ENCODE results near the gene RTL10.

The RTL10 gene

GRCh38 chr22:19812910-19813309 is 41.8 kb downstream of the RTL10 start:
- Histone ChIP-seq H3K27me3 (ENCODE audit: control insufficient read depth, insufficient read depth, low read length) (no peaks in the 10 kb centered on the region), H3K4me1 (ENCODE audit: control insufficient read depth, insufficient read depth, low read length) (peaks cover 8% of the 10 kb centered on the region), H3K9me3 (replicated peaks; ENCODE audit: low read length) (no peaks in the 10 kb centered on the region), H3K36me3 (ENCODE audit: insufficient read depth, low read length) (no peaks in the 10 kb centered on the region), H3K4me3 (ENCODE audit: low read length) (no peak overlapping the region), H3K9ac (ENCODE audit: low read depth, low read length) (no peak overlapping the region), H3K4me2 (ENCODE audit: low read length) (no peak overlapping the region)

GRCh38 chr22:19811811-19812771 is 42.6 kb downstream of the RTL10 start:
- no peaks in the 10 kb centered on the region for H3K27me3 ChIP-seq (ENCODE audit: control insufficient read depth, insufficient read depth, low read length)
- H3K4me1 ChIP-seq (ENCODE audit: control insufficient read depth, insufficient read depth, low read length) = peaks cover 8% of the 10 kb centered on the region
- no peak overlapping the region for H3K4me3 ChIP-seq (ENCODE audit: low read length)
- no peaks in the 10 kb centered on the region for H3K36me3 ChIP-seq (ENCODE audit: insufficient read depth, low read length)
- H3K9me3 ChIP-seq (replicated peaks; ENCODE audit: low read length) = no peaks in the 10 kb centered on the region
- H3K4me2 ChIP-seq (ENCODE audit: low read length) = no peak overlapping the region
- no peak overlapping the region for H3K9ac ChIP-seq (ENCODE audit: low read depth, low read length)

GRCh38 chr22:19811211-19811621 is 43.5 kb downstream of the RTL10 start:
- H3K27me3 ChIP-seq (ENCODE audit: control insufficient read depth, insufficient read depth, low read length) = no peaks in the 10 kb centered on the region
- no peaks in the 10 kb centered on the region for H3K9me3 ChIP-seq (replicated peaks; ENCODE audit: low read length)
- H3K4me2 ChIP-seq (ENCODE audit: low read length) = no peak overlapping the region
- H3K36me3 ChIP-seq (ENCODE audit: insufficient read depth, low read length) = no peaks in the 10 kb centered on the region
- no peak overlapping the region for H3K9ac ChIP-seq (ENCODE audit: low read depth, low read length)
- no peak overlapping the region for H3K4me3 ChIP-seq (ENCODE audit: low read length)
- H3K4me1 ChIP-seq (ENCODE audit: control insufficient read depth, insufficient read depth, low read length) = peaks cover 15% of the 10 kb centered on the region

GRCh38 chr22:19810381-19811201 is 44.1 kb downstream of the RTL10 start:
- Histone ChIP-seq H3K4me2 (ENCODE audit: low read length) (no peak overlapping the region), H3K9ac (ENCODE audit: low read depth, low read length) (no peak overlapping the region)

GRCh38 chr22:19809741-19810140 is 44.9 kb downstream of the RTL10 start:
- Histone ChIP-seq H3K4me3 (ENCODE audit: low read length) (no peak overlapping the region), H3K4me1 (ENCODE audit: control insufficient read depth, insufficient read depth, low read length) (peaks cover 17% of the 10 kb centered on the region), H3K9me3 (replicated peaks; ENCODE audit: low read length) (no peaks in the 10 kb centered on the region), H3K36me3 (ENCODE audit: insufficient read depth, low read length) (no peaks in the 10 kb centered on the region), H3K4me2 (ENCODE audit: low read length) (no peak overlapping the region), H3K9ac (ENCODE audit: low read depth, low read length) (no peak overlapping the region), H3K27me3 (ENCODE audit: control insufficient read depth, insufficient read depth, low read length) (no peaks in the 10 kb centered on the region)

More at GRCh38 chr22:19810381-19811201, 44.1 kb downstream of the RTL10 start:
- H3K4me3 ChIP-seq (ENCODE audit: low read length) = no peak overlapping the region
- H3K36me3 ChIP-seq (ENCODE audit: insufficient read depth, low read length) = no peaks in the 10 kb centered on the region
- H3K27me3 ChIP-seq (ENCODE audit: control insufficient read depth, insufficient read depth, low read length) = no peaks in the 10 kb centered on the region
- peaks cover 17% of the 10 kb centered on the region for H3K4me1 ChIP-seq (ENCODE audit: control insufficient read depth, insufficient read depth, low read length)
- no peaks in the 10 kb centered on the region for H3K9me3 ChIP-seq (replicated peaks; ENCODE audit: low read length)

- Histone ChIP-seq H3K27me3 (ENCODE audit: control insufficient read depth, insufficient read depth, low read length) (no peaks in the 10 kb centered on the region), H3K9ac (ENCODE audit: low read depth, low read length) (no peak overlapping the region), H3K4me3 (ENCODE audit: low read length) (no peak overlapping the region), H3K4me2 (ENCODE audit: low read length) (no peak overlapping the region), H3K4me1 (ENCODE audit: control insufficient read depth, insufficient read depth, low read length) (peaks cover 17% of the 10 kb centered on the region), H3K9me3 (replicated peaks; ENCODE audit: low read length) (no peaks in the 10 kb centered on the region), H3K36me3 (ENCODE audit: insufficient read depth, low read length) (no peaks in the 10 kb centered on the region)
These were observed 45.7 kb downstream of the RTL10 start for GRCh38 chr22:19808873-19809478.

GRCh38 chr22:19807914-19808872 is 46.5 kb downstream of the RTL10 start:
- peaks cover 17% of the 10 kb centered on the region for H3K4me1 ChIP-seq (ENCODE audit: control insufficient read depth, insufficient read depth, low read length)
- H3K36me3 ChIP-seq (ENCODE audit: insufficient read depth, low read length) = peaks cover 3% of the 10 kb centered on the region

GRCh38 chr22:19807161-19807913 is 47.3 kb downstream of the RTL10 start:
- H3K4me1 ChIP-seq (ENCODE audit: control insufficient read depth, insufficient read depth, low read length) = peaks cover 17% of the 10 kb centered on the region
- no peak overlapping the region for H3K4me3 ChIP-seq (ENCODE audit: low read length)
- H3K27me3 ChIP-seq (ENCODE audit: control insufficient read depth, insufficient read depth, low read length) = no peaks in the 10 kb centered on the region
- no peak overlapping the region for H3K4me2 ChIP-seq (ENCODE audit: low read length)
- H3K9ac ChIP-seq (ENCODE audit: low read depth, low read length) = no peak overlapping the region
- peaks cover 3% of the 10 kb centered on the region for H3K36me3 ChIP-seq (ENCODE audit: insufficient read depth, low read length)
- no peaks in the 10 kb centered on the region for H3K9me3 ChIP-seq (replicated peaks; ENCODE audit: low read length)

More at GRCh38 chr22:19807914-19808872, 46.5 kb downstream of the RTL10 start:
- Histone ChIP-seq H3K27me3 (ENCODE audit: control insufficient read depth, insufficient read depth, low read length) (no peaks in the 10 kb centered on the region), H3K4me2 (ENCODE audit: low read length) (no peak overlapping the region), H3K4me3 (ENCODE audit: low read length) (no peak overlapping the region), H3K9ac (ENCODE audit: low read depth, low read length) (no peak overlapping the region), H3K9me3 (replicated peaks; ENCODE audit: low read length) (no peaks in the 10 kb centered on the region)

GRCh38 chr22:19806213-19807160 is 48.2 kb downstream of the RTL10 start:
- no peaks in the 10 kb centered on the region for H3K9me3 ChIP-seq (replicated peaks; ENCODE audit: low read length)
- H3K4me2 ChIP-seq (ENCODE audit: low read length) = no peak overlapping the region
- peaks cover 17% of the 10 kb centered on the region for H3K4me1 ChIP-seq (ENCODE audit: control insufficient read depth, insufficient read depth, low read length)
- no peak overlapping the region for H3K9ac ChIP-seq (ENCODE audit: low read depth, low read length)
- no peaks in the 10 kb centered on the region for H3K27me3 ChIP-seq (ENCODE audit: control insufficient read depth, insufficient read depth, low read length)
- H3K36me3 ChIP-seq (ENCODE audit: insufficient read depth, low read length) = peaks cover 3% of the 10 kb centered on the region
- H3K4me3 ChIP-seq (ENCODE audit: low read length) = no peak overlapping the region

Data from skeletal muscle satellite cell (primary cell).